ENCODE data around the gene PTPRG. TPM values are rescaled to one million over a fixed set of nuclear protein-coding genes. Genes with fewer than 3 reads are reported as not detected.
A peak's percentile ranks its signal among the peaks of the same experiment; 100 is the strongest.

Gene PTPRG
- total RNA-seq, 2 donors from 2014 or later = 33.9 to 39.2 TPM

GRCh38 chr3:61683549-61684236 lies 122.3 kb downstream of the PTPRG start:
- no peak for TF ChIP-seq CTCF (IDR thresholded peaks at IDR 0.05)
- H3K4me3 ChIP-seq = no peak overlapping the region
- no peaks in the 10 kb centered on the region for H3K36me3 ChIP-seq
- H3K27ac ChIP-seq = peak overlapping the region in 1 of 2 donors; percentile 25
- H3K4me1 ChIP-seq = peaks cover 0 to 33% of the 10 kb centered on the region in 2 donors
- H3K9me3 ChIP-seq = no peaks in the 10 kb centered on the region
- no peak for DNase-seq (ENCODE audit: low spot score)
- no peaks in the 10 kb centered on the region for H3K27me3 ChIP-seq

- TF ChIP-seq CTCF (IDR thresholded peaks at IDR 0.05) = no peak
- Histone ChIP-seq H3K27ac (no peak overlapping the region), H3K9me3 (no peaks in the 10 kb centered on the region)
Measured at GRCh38 chr3:61684386-61684785, 123.0 kb downstream of the PTPRG start.

DNA sequence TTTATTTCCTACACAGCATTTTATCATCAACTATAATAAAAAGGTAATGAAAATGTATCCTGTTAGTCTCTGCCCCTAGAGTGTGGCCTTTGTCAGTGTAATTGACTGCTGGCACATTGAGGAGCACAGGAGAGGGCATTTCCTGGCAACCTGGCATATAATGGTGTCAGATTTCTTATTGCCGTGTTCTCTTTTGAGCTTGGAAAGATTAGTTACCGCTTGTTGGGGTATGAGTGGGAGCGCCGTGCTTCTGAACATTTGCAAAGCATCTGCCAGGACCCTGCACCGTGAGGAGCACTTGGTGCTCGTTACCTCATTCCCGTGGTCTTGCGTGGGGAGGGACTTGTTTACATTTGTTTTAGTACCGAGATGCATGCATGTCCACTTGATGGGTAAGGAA lies 124.4 kb downstream of the PTPRG start:
- DNase-seq (ENCODE audit: low spot score) = no peak
- H3K27me3 ChIP-seq = no peaks in the 10 kb centered on the region
- peaks cover 0 to 33% of the 10 kb centered on the region in 2 donors for H3K4me1 ChIP-seq
- H3K9me3 ChIP-seq = no peaks in the 10 kb centered on the region
- H3K36me3 ChIP-seq = no peaks in the 10 kb centered on the region
- H3K4me3 ChIP-seq = no peak overlapping the region
- no peak for TF ChIP-seq CTCF (IDR thresholded peaks at IDR 0.05)
- peak overlapping the region; percentile 38 to 40 for H3K27ac ChIP-seq

More at GRCh38 chr3:61684386-61684785, 123.0 kb downstream of the PTPRG start:
- Histone ChIP-seq H3K4me3 (no peak overlapping the region), H3K36me3 (no peaks in the 10 kb centered on the region), H3K4me1 (peaks cover 0 to 33% of the 10 kb centered on the region in 2 donors), H3K27me3 (no peaks in the 10 kb centered on the region)
- no peak for DNase-seq (ENCODE audit: low spot score)

DNA sequence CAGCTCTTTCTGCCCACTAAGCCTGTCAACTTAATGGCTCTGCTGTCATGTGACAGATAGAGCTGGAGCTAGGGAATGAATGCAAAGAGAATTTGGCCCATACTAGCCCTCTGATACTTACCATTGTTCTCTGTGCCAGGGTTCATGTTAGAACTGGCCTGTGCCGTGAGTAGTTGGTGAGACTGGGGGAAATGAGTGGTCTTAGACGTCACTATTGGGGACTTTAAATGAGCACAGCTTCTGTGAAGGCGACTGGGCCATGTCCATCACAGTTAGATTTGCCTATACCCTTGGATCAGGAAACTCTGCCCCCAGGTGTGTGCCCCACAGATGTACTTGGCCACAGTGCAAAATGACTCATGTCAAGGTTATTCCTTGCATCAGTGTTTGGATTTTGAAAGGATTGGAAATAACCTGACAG lies 124.9 kb downstream of the PTPRG start:
- Histone ChIP-seq H3K4me1 (peaks cover 0 to 33% of the 10 kb centered on the region in 2 donors), H3K27ac (peak overlapping the region; percentile 38 to 40)
- TF ChIP-seq CTCF (IDR thresholded peaks at IDR 0.05) = no peak

GRCh38 chr3:61687206-61687605 lies 125.8 kb downstream of the PTPRG start:
- Histone ChIP-seq H3K27ac (no peak overlapping the region), H3K27me3 (no peaks in the 10 kb centered on the region), H3K4me1 (peaks cover 0 to 33% of the 10 kb centered on the region in 2 donors), H3K9me3 (no peaks in the 10 kb centered on the region), H3K36me3 (no peaks in the 10 kb centered on the region), H3K4me3 (no peak overlapping the region)
- no peak for TF ChIP-seq CTCF (IDR thresholded peaks at IDR 0.05)
- no peak for DNase-seq (ENCODE audit: low spot score)

More for the DNA sequence above, 124.9 kb downstream of the PTPRG start:
- no peak overlapping the region for H3K4me3 ChIP-seq
- no peaks in the 10 kb centered on the region for H3K9me3 ChIP-seq
- no peaks in the 10 kb centered on the region for H3K36me3 ChIP-seq
- no peaks in the 10 kb centered on the region for H3K27me3 ChIP-seq
- no peak for DNase-seq (ENCODE audit: low spot score)
